Activated T-cell treated with anti-CD3 and anti-CD28 coated beads, Interleukin-2, amount 50 U/mL, for 4 hours (primary cell): ENCODE results near the gene FOXP1. TPM values are rescaled to one million over a fixed set of nuclear protein-coding genes. Genes with fewer than 3 reads are reported as not detected.

Experiments used
- ATAC-seq, 2 donors: fragments of 200-7000 bp; cut with Tn5 transposase; one replicate each; pipeline ENCODE4 v1.10.0; 2021
- DNase-seq: peaks from one replicate; pipeline ENCODE4 v3.0.0-alpha.2; 2020
- H3K27me3 Mint-ChIP-seq: one replicate; pipeline ENCODE4 v1.8.0; 2021; ENCODE audit warnings: low read depth, mixed read lengths
- H3K36me3 Mint-ChIP-seq: one replicate; pipeline ENCODE4 v1.8.0; 2022; ENCODE audit warnings: mixed read lengths; ENCODE audit not compliant: insufficient read depth
- H3K4me1 Mint-ChIP-seq: one replicate; pipeline ENCODE4 v1.8.0; 2021; ENCODE audit warnings: low read depth, mixed read lengths
- H3K4me3 Mint-ChIP-seq: one replicate; pipeline ENCODE4 v1.8.0; 2021; ENCODE audit warnings: mild to moderate bottlenecking, moderate library complexity, mixed read lengths
- H3K9me3 Mint-ChIP-seq: one replicate; pipeline ENCODE4 v1.8.0; 2021; ENCODE audit warnings: mixed read lengths
- total RNA-seq, 3 donors: library from RNA; stranded (reverse); gene quantifications; one replicate each; pipeline ENCODE4 v1.2.1, GENCODE V29; 2021

Gene FOXP1
- total RNA-seq, 3 donors from 2014 or later = 251 to 263 (median 256) TPM

DNA sequence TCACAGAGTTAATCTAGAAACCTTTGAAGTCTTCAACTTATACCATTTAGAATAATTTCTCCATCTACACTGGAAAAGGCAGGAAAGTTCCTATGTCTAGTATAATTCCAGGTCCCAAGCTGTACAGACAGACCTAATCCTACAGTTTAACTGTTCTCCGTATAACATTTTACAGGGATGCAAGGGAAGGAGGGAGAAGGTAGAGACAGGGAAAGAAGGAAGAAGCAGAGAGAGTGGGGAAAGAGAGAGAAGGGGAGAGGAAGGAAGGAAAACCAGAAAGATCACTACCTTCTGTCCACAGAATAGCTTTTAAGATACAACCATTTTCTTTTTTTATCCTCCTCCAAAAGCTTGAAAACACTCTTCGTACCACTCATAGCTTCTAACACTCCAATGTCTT lies 185.8 kb downstream of the FOXP1 start:
- peaks cover 79% of the 10 kb centered on the region for H3K4me1 Mint-ChIP-seq
- H3K9me3 Mint-ChIP-seq = no peaks in the 10 kb centered on the region
- H3K36me3 Mint-ChIP-seq = peaks cover 4% of the 10 kb centered on the region
- no peaks in the 10 kb centered on the region for H3K27me3 Mint-ChIP-seq
- ATAC-seq = no peak
- peak overlapping the region; percentile 74 for H3K4me3 Mint-ChIP-seq
- no peak for DNase-seq

DNA sequence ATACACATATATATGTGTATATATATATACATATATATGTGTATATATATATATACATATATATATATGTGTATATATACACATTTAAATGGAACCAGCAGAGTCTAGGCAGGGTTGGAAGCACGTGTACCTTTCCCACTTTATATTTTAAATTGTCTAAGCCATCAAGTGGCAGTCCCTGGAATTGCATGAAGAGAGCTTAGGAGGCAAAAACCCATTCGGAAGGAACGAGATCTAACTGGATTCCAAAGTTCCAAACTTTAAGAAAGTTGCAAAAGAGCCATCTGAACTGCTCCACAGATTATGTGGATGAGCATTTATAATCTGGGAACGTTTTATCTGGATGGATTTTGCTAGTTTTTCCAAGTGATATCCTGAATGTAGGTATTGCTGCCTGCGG lies 186.5 kb downstream of the FOXP1 start:
- DNase-seq = no peak
- H3K27me3 Mint-ChIP-seq = no peaks in the 10 kb centered on the region
- H3K4me1 Mint-ChIP-seq = peaks cover 78% of the 10 kb centered on the region
- H3K4me3 Mint-ChIP-seq = peak overlapping the region; percentile 74
- no peak for ATAC-seq
- H3K36me3 Mint-ChIP-seq = peaks cover 4% of the 10 kb centered on the region
- no peaks in the 10 kb centered on the region for H3K9me3 Mint-ChIP-seq

- Mint-ChIP-seq H3K4me1 (peaks cover 79% of the 10 kb centered on the region), H3K36me3 (peaks cover 4% of the 10 kb centered on the region), H3K27me3 (no peaks in the 10 kb centered on the region), H3K4me3 (no peak overlapping the region), H3K9me3 (no peaks in the 10 kb centered on the region)
- ATAC-seq (no peak), DNase-seq (no peak)
These were observed 187.4 kb downstream of the FOXP1 start for GRCh38 chr3:71395927-71396695.

DNA sequence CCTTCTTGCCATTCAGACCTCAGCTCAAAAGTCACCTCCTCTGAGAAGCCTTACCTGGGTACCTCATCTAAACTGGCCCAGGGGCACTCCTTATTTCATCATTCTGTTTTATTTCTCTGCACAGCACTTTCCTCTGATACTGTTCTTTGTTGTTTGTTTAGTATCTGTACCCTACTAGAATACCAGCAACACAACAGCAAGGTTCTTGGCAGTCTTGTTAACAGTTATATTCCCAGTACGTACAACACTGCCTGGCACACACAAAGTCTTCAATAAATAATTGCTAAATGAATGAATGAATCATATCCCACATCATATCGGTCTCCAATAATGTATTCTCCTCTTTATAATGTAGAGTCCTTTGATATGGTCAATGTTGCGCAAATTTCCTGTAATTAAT lies 188.1 kb downstream of the FOXP1 start:
- H3K4me1 Mint-ChIP-seq = peaks cover 79% of the 10 kb centered on the region
- no peak overlapping the region for H3K4me3 Mint-ChIP-seq

GRCh38 chr3:71393745-71394144 lies 189.8 kb downstream of the FOXP1 start:
- ATAC-seq = no peak
- no peaks in the 10 kb centered on the region for H3K9me3 Mint-ChIP-seq
- DNase-seq = no peak
- H3K36me3 Mint-ChIP-seq = peaks cover 4% of the 10 kb centered on the region
- peaks cover 75% of the 10 kb centered on the region for H3K4me1 Mint-ChIP-seq
- H3K4me3 Mint-ChIP-seq = no peak overlapping the region
- H3K27me3 Mint-ChIP-seq = no peaks in the 10 kb centered on the region

More for the DNA sequence above, 188.1 kb downstream of the FOXP1 start:
- DNase-seq = no peak
- Mint-ChIP-seq H3K27me3 (no peaks in the 10 kb centered on the region), H3K9me3 (no peaks in the 10 kb centered on the region), H3K36me3 (peaks cover 4% of the 10 kb centered on the region)
- ATAC-seq = no peak

DNA sequence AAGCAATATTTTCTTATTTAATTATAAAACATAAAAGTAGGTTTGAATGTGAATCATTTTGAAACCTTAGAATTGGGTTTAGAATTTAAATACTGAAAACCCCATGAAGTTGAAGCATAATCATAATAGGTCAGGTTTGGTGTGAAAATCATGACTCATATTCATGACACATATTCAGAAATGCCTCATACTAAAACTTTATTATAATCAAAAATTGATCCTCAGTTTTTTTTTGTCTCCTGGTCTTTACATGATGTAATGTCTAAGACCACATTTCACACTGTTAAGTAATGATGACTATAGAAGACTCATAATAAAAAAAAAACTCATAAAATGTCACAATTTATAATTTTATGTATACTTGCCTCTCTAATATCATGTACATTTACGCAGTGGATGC lies 190.4 kb downstream of the FOXP1 start:
- no peak overlapping the region for H3K4me3 Mint-ChIP-seq
- H3K4me1 Mint-ChIP-seq = peaks cover 75% of the 10 kb centered on the region
- no peaks in the 10 kb centered on the region for H3K27me3 Mint-ChIP-seq
- DNase-seq = no peak
- peaks cover 4% of the 10 kb centered on the region for H3K36me3 Mint-ChIP-seq
- peak; percentile 39 to 49 for ATAC-seq
- no peaks in the 10 kb centered on the region for H3K9me3 Mint-ChIP-seq

- peaks cover 4% of the 10 kb centered on the region for H3K36me3 Mint-ChIP-seq
- peak overlapping the region; percentile 42 for H3K4me3 Mint-ChIP-seq
- H3K9me3 Mint-ChIP-seq = no peaks in the 10 kb centered on the region
- peak in 1 of 2 donors; percentile 32 for ATAC-seq
- H3K27me3 Mint-ChIP-seq = no peaks in the 10 kb centered on the region
- peaks cover 75% of the 10 kb centered on the region for H3K4me1 Mint-ChIP-seq
- no peak for DNase-seq
These were observed 191.3 kb downstream of the FOXP1 start for GRCh38 chr3:71392251-71392650.

- H3K4me3 Mint-ChIP-seq = peak overlapping the region; percentile 60
- ATAC-seq (no peak), DNase-seq (no peak)
- H3K27me3 Mint-ChIP-seq = no peaks in the 10 kb centered on the region
- H3K4me1 Mint-ChIP-seq = peaks cover 74% of the 10 kb centered on the region
- no peaks in the 10 kb centered on the region for H3K9me3 Mint-ChIP-seq
- peaks cover 6% of the 10 kb centered on the region for H3K36me3 Mint-ChIP-seq
These were observed 192.2 kb downstream of the FOXP1 start for GRCh38 chr3:71391361-71391760.

DNA sequence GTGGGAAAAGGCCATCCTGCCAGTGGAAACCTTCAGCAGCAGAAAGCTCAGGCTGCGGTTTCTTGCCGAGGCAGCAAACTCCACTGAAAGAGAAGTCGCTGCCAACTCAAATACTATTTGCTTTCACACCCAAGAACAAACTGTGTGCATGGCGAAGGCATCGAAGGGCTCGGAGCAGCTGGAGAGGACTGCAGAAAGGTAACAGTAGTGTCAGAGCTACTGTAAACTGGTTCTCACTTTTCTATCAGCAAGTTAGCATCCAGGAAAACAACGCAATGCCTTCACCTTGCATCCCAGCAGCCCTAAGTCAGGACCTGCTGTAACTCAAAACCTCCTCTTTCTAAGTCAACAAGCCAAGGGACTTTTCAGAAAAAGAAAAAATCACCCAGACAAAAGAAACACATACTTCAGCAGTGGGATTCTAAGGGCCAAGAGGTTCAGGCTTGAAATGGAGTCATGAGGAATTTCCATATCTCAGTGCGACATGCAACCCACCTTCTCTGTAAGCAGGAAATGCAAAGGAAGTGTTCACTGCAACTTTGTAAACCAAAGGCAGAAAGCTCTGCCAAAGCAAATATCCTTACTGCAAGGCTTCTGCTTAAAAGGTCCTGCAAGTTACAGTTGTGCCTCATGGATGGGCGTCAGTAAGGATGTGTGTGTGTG lies 193.5 kb downstream of the FOXP1 start:
- H3K27me3 Mint-ChIP-seq = no peaks in the 10 kb centered on the region
- ATAC-seq = peak; percentile 33 to 47
- H3K9me3 Mint-ChIP-seq = no peaks in the 10 kb centered on the region
- peak overlapping the region; percentile 62 for H3K4me3 Mint-ChIP-seq
- no peak for DNase-seq
- peaks cover 73% of the 10 kb centered on the region for H3K4me1 Mint-ChIP-seq
- peaks cover 2% of the 10 kb centered on the region for H3K36me3 Mint-ChIP-seq

- Mint-ChIP-seq H3K4me1 (peaks cover 79% of the 10 kb centered on the region), H3K27me3 (no peaks in the 10 kb centered on the region), H3K9me3 (no peaks in the 10 kb centered on the region), H3K36me3 (peaks cover 2% of the 10 kb centered on the region), H3K4me3 (no peak overlapping the region)
- ATAC-seq (no peak), DNase-seq (no peak)
These were observed 194.3 kb downstream of the FOXP1 start for GRCh38 chr3:71389191-71389590.

GRCh38 chr3:71388535-71389120 lies 194.9 kb downstream of the FOXP1 start:
- ATAC-seq (no peak), DNase-seq (no peak)
- peaks cover 2% of the 10 kb centered on the region for H3K36me3 Mint-ChIP-seq
- H3K4me3 Mint-ChIP-seq = peak overlapping the region; percentile 20
- no peaks in the 10 kb centered on the region for H3K9me3 Mint-ChIP-seq
- no peaks in the 10 kb centered on the region for H3K27me3 Mint-ChIP-seq
- H3K4me1 Mint-ChIP-seq = peaks cover 79% of the 10 kb centered on the region

- ATAC-seq (no peak), DNase-seq (no peak)
- Mint-ChIP-seq H3K9me3 (no peaks in the 10 kb centered on the region), H3K4me1 (peaks cover 84% of the 10 kb centered on the region), H3K36me3 (peaks cover 10% of the 10 kb centered on the region), H3K4me3 (no peak overlapping the region), H3K27me3 (no peaks in the 10 kb centered on the region)
These were observed 195.9 kb downstream of the FOXP1 start for GRCh38 chr3:71387586-71387985.

GRCh38 chr3:71384837-71385716 lies 198.5 kb downstream of the FOXP1 start:
- Mint-ChIP-seq H3K4me3 (peak overlapping the region; percentile 1), H3K4me1 (peaks cover 81% of the 10 kb centered on the region), H3K36me3 (peaks cover 13% of the 10 kb centered on the region), H3K27me3 (no peaks in the 10 kb centered on the region), H3K9me3 (no peaks in the 10 kb centered on the region)
- ATAC-seq (no peak), DNase-seq (no peak)

- H3K36me3 Mint-ChIP-seq = peaks cover 16% of the 10 kb centered on the region
- ATAC-seq = peak in 1 of 2 donors; percentile 9
- peak overlapping the region; percentile 1 for H3K4me3 Mint-ChIP-seq
- DNase-seq = no peak
- no peaks in the 10 kb centered on the region for H3K9me3 Mint-ChIP-seq
- no peaks in the 10 kb centered on the region for H3K27me3 Mint-ChIP-seq
- peaks cover 82% of the 10 kb centered on the region for H3K4me1 Mint-ChIP-seq
These were observed 199.1 kb downstream of the FOXP1 start for GRCh38 chr3:71384388-71384787.
